ELR (cell line): ENCODE data around the gene IGSF8.

Experiments
- DNase-seq: peaks from one replicate; pipeline ENCODE4 v3.0.0-alpha.2; 2015; ENCODE audit warnings: low read depth

The IGSF8 gene

GRCh38 chr1:160097911-160098851 is at the start of gene IGSF8:
TSS of gene IGSF8 (minus strand) at chr1:160098619. CDS start at chr1:160098472, 147 bp downstream.
- DNase-seq, result peak; percentile 82

- no peak for DNase-seq
Measured at GRCh38 chr1:160148121-160148520, 49.7 kb upstream of the IGSF8 start.

- no peak for DNase-seq
Measured at GRCh38 chr1:160146107-160146506, 47.7 kb upstream of the IGSF8 start.

GRCh38 chr1:160144921-160145320 is 46.5 kb upstream of the IGSF8 start:
- DNase-seq, result peak; percentile 4

GRCh38 chr1:160143695-160144094 is 45.3 kb upstream of the IGSF8 start:
- DNase-seq, result no peak

GRCh38 chr1:160139840-160140239 is 41.4 kb upstream of the IGSF8 start:
- DNase-seq, result no peak

- DNase-seq, result no peak
Measured at GRCh38 chr1:160137216-160137862, 38.9 kb upstream of the IGSF8 start.

GRCh38 chr1:160136926-160137200 is 38.4 kb upstream of the IGSF8 start:
- no peak for DNase-seq

- DNase-seq, result no peak
Measured at GRCh38 chr1:160136121-160136925, 37.9 kb upstream of the IGSF8 start.

- no peak for DNase-seq
Measured at GRCh38 chr1:160134791-160135572, 36.6 kb upstream of the IGSF8 start.

GRCh38 chr1:160133990-160134770 is 35.8 kb upstream of the IGSF8 start:
- DNase-seq, result no peak

- no peak for DNase-seq
Measured at GRCh38 chr1:160131803-160132565, 33.6 kb upstream of the IGSF8 start.

GRCh38 chr1:160130939-160131338 is 32.5 kb upstream of the IGSF8 start:
- DNase-seq, result no peak

GRCh38 chr1:160130486-160130885 is 32.1 kb upstream of the IGSF8 start:
- no peak for DNase-seq

- DNase-seq, result no peak
Measured at GRCh38 chr1:160129966-160130365, 31.5 kb upstream of the IGSF8 start.

GRCh38 chr1:160129558-160129957 is 31.1 kb upstream of the IGSF8 start:
- DNase-seq, result no peak

- DNase-seq, result peak; percentile 9
Measured at GRCh38 chr1:160129046-160129445, 30.6 kb upstream of the IGSF8 start.

- no peak for DNase-seq
Measured at GRCh38 chr1:160128636-160129035, 30.2 kb upstream of the IGSF8 start.

GRCh38 chr1:160127865-160128523 is 29.6 kb upstream of the IGSF8 start:
- peak; percentile 46 for DNase-seq

- DNase-seq, result no peak
Measured at GRCh38 chr1:160127381-160127780, 29.0 kb upstream of the IGSF8 start.
